ENCODE results near the gene MT2A. TPM values are rescaled to one million over a fixed set of nuclear protein-coding genes. Genes with fewer than 3 reads are reported as not detected.
"Not testable (repeated sequence)": the region's sequence is repeated elsewhere in the genome, so short reads cannot be mapped to it uniquely, and the experiment has no call there.

The MT2A gene
- total RNA-seq, 1 experiment from 2014 or later: 1,404 TPM

- peak; percentile 27 for DNase-seq (ENCODE audit: low read depth)
These were observed 12.0 kb downstream of the MT2A start for GRCh38 chr16:56620339-56620897.

- DNase-seq (ENCODE audit: low read depth): not testable (repeated sequence)
These were observed 13.5 kb downstream of the MT2A start for GRCh38 chr16:56621665-56622445.

- not testable (repeated sequence) for DNase-seq (ENCODE audit: low read depth)
These were observed 14.8 kb downstream of the MT2A start for GRCh38 chr16:56623184-56623583.

GRCh38 chr16:56623637-56624036 is 15.3 kb downstream of the MT2A start:
- no peak for DNase-seq (ENCODE audit: low read depth)

GRCh38 chr16:56625140-56625942 is 17.0 kb downstream of the MT2A start, which contains the start of gene MT1E:
TSS of gene MT1E (plus strand) at chr16:56625781. CDS start at chr16:56625852, 71 bp downstream.
- DNase-seq (ENCODE audit: low read depth): peak; percentile 88

DNA sequence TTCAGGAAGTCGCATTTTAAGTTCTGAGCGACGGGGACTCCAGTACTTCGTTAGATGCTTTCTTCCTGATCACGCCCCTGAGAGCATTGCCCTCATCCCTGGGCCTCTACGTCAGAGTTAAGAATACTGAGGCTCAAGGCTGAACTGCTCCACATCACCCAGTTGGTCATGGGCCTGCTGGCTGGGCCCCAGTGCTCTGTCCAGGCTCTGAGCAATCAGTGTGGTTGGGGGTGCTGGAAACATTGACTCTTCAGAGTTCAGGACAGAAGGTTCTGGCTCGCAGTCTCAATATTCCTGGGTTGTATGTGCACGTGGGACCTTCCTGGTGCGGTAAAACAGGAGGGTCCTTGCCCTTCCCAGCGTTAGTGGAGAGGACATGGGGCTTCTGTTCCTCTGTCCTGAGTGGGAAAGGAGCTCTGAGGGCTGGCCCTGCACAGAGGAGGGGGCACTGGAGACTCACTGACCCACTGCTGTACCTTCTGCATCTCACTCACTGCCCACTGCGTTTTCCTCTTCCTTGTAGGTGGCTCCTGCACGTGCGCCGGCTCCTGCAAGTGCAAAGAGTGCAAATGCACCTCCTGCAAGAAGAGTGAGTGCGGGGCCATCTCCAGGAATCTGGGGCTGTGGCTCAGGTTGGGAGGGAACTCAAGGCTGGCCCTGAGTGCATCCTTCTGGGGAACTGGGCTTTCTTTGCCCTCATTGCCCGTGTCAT is 17.7 kb downstream of the MT2A start:
- DNase-seq (ENCODE audit: low read depth): no peak

GRCh38 chr16:56626685-56627084 is 18.3 kb downstream of the MT2A start:
- DNase-seq (ENCODE audit: low read depth): no peak

DNA sequence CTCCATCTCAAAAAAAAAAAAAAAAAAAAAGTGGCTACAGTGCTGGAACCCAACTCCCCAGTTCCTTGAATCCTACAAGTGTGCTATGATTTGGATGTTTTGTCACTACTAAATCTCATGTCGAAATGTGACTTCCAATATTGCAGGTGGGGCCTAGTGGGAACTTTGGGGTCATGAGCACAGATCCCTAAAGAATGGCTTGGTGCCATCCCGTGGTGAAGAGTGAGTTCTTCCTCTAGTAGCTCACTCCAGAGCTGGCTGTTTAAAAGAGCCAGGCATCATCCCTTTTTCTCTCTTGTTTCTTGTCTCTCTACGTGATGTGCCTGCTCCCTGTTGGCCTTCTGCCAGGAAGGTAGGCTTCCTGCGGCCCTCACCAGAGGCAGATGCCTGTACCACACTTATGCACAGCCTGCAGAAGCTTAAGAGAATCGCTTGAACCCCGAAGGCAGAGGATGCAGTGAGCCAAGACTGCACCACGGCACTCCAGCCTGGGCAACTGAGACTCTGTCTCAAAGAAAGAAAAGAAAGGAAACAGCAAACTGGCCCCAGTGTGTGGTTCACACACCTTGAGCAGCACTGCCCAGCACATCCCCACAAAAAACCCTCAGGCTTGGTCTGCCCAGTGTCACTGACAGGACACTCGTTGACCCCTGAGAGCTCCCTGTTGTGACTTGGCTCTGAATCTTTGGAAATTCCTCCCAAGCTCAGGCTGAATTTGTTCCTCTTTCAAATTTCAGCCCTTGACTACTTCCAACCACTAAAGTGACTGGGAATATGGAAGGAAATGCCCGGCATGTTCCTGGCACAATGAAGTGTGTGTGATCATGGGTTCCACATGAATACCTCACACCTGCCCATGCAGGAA is 20.3 kb downstream of the MT2A start:
- peak; percentile 35 for DNase-seq (ENCODE audit: low read depth)

GRCh38 chr16:56629531-56629930 is 21.1 kb downstream of the MT2A start:
- DNase-seq (ENCODE audit: low read depth): no peak

- no peak for DNase-seq (ENCODE audit: low read depth)
These were observed 21.8 kb downstream of the MT2A start for GRCh38 chr16:56630134-56630533.

- DNase-seq (ENCODE audit: low read depth): no peak
These were observed 22.8 kb downstream of the MT2A start for GRCh38 chr16:56631197-56631596.

DNA sequence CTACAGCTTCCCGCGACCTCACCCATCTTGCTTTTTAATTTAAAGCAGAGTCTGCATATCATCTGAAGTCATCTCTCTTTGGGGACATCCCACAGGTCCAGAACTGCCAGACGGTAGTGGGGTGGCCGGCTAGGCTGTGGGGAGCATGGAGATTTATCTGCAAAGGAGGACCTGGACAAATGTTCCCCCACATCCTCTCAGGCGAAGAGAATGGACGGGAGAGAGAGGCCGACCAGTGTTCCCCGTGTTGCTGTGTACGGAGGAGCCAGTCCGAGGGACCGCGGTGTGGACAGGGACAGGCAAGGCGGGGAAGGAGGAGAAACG is 23.4 kb downstream of the MT2A start:
- DNase-seq (ENCODE audit: low read depth): no peak

DNA sequence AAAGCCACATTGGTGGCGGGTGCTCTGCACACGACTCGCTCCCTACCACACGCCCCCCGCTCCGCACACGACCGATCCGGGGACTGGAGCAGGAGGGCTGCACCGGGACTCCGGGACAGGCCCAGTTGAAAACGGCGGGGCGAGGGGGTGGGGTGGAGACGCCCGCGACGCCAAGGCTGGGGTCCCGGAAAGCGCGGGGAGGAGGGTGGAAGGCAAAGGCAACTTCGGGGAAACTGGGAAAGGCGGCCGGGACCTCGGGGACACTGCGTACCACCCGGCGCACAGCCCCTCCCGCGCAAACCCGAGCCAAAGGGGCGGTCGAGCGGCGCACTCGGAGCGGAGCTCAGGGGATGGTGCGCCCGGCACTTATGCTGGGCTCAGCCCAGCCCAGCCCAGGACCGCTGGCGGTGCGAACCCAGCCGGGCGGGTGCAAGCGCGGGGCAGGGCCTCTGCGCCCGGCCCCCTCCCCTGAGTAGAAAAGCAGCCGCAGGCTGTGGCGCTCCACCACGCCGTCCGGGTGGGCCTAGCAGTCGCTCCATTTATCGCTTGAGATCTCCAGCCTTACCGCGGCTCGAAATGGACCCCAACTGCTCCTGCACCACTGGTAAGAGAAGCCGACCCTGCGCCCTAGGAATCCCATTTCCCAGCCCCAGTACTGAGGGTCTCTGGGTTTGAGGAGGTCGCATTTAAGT is 23.9 kb downstream of the MT2A start, which contains the start of gene MT1M:
TSS of gene MT1M (plus strand) at position 504 of the 692 bp plus-strand sequence. CDS start at position 577, 73 bp downstream.
- peak; percentile 27 for DNase-seq (ENCODE audit: low read depth)

DNA sequence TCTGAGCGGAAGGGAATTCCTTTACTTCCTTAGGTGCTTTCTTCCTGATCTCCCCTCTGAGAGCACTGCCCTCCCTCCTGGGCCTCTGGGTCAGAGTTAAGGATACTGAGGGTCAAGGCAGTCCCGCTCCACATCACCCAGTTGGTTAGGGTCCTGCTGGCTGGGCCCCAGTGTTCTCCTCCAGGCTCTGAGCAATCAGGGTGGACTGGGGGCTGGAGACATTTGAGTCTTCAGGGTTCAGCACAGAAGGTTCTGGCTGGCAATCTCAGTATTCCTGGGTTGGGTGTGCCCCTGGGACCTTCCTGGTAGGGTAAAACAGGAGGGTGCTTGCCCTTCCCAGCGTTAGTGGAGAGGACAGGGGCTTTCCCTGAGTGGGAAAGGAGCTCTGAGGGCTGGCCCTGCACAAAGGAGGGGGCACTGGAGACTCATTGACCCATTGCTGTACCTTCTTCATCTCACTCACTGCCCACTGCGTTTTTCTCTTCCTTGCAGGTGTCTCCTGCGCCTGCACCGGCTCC is 24.5 kb downstream of the MT2A start:
- no peak for DNase-seq (ENCODE audit: low read depth)

- no peak for DNase-seq (ENCODE audit: low read depth)
These were observed 25.2 kb downstream of the MT2A start for GRCh38 chr16:56633535-56633934.

DNA sequence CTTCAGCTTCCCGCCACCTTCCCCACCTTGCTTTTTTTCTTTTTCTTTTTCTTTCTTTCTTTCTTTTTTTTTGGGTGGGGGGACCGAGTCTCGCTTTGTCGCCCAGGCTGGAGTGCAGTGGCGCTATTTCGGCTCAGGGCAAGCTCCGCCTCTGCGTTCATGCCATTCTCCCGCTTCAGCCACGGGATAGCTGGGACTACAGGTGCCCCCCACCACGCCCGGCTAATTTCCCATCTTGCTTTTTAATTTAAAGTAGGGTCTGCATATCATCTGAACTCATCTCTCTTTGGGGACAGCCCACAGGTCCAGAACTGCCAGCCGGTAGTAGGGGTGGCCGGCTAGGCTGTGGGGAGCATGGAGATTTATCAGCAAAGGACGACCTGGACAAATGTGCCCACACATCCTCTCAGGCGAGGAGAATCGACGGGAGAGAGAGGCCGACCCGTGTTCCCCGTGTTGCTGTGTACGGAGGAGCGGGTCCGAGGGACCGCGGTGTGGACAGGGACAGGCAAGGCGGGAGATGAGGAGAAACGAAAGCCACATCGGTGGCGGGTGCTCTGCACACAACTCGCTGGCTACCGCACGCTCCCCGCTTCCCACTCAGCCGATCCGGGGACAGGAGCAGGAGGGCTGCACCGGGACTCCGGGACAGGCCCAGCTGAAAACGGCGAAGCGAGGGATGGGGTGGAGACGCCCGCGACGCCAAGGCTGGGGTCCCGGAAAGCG is 26.5 kb downstream of the MT2A start:
- no peak for DNase-seq (ENCODE audit: low read depth)

GRCh38 chr16:56635441-56635967 is 27.1 kb downstream of the MT2A start:
- DNase-seq (ENCODE audit: low read depth): no peak

GRCh38 chr16:56636616-56637413 is 28.4 kb downstream of the MT2A start:
- DNase-seq (ENCODE audit: low read depth): no peak
